Measurements from ENCODE around the gene CELSR2. TPM values are rescaled to one million over a fixed set of nuclear protein-coding genes. Genes with fewer than 3 reads are reported as not detected.

Gene CELSR2
- total and polyA plus RNA-seq, 12 donors, result 0.93 to 10.6 (median 6.2) TPM

DNA sequence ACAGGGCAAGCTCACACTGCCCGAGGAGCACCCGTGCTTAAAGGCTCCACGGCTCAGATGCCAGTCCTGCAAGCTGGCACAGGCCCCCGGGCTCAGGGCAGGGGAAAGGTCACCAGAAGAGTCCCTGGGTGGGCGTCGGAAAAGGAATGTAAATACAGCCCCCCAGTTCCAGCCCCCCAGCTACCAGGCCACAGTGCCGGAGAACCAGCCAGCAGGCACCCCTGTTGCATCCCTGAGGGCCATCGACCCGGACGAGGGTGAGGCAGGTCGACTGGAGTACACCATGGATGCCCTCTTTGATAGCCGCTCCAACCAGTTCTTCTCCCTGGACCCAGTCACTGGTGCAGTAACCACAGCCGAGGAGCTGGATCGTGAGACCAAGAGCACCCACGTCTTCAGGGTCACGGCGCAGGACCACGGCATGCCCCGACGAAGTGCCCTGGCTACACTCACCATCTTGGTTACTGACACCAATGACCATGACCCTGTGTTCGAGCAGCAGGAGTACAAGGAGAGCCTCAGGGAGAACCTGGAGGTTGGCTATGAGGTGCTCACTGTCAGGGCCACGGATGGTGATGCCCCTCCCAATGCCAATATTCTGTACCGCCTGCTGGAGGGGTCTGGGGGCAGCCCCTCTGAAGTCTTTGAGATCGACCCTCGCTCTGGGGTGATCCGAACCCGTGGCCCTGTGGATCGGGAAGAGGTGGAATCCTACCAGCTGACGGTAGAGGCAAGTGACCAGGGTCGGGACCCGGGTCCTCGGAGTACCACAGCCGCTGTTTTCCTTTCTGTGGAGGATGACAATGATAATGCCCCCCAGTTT lies 1.3 kb downstream of the CELSR2 start:
- Histone ChIP-seq H3K9me3 (no peaks in the 10 kb centered on the region), H3K27ac (no peak overlapping the region), H3K4me3 (peak overlapping the region in 7 of 10 donors; percentile 44 to 62 (median 55)), H3K27me3 (peaks cover 0 to 27% (median 8%) of the 10 kb centered on the region in 7 donors), H3K4me1 (peaks cover 10 to 39% (median 24%) of the 10 kb centered on the region in 9 donors), H3K36me3 (no peaks in the 10 kb centered on the region)
- ATAC-seq (no peak), DNase-seq (no peak)
- intact Hi-C loops (cut with DNase I), result no loop called here
- TF ChIP-seq CTCF (IDR thresholded peaks at IDR 0.05), result no peak
- 92 to 93% methylated on average over 33 of the region's 33 CpGs for WGBS, 2 donors

DNA sequence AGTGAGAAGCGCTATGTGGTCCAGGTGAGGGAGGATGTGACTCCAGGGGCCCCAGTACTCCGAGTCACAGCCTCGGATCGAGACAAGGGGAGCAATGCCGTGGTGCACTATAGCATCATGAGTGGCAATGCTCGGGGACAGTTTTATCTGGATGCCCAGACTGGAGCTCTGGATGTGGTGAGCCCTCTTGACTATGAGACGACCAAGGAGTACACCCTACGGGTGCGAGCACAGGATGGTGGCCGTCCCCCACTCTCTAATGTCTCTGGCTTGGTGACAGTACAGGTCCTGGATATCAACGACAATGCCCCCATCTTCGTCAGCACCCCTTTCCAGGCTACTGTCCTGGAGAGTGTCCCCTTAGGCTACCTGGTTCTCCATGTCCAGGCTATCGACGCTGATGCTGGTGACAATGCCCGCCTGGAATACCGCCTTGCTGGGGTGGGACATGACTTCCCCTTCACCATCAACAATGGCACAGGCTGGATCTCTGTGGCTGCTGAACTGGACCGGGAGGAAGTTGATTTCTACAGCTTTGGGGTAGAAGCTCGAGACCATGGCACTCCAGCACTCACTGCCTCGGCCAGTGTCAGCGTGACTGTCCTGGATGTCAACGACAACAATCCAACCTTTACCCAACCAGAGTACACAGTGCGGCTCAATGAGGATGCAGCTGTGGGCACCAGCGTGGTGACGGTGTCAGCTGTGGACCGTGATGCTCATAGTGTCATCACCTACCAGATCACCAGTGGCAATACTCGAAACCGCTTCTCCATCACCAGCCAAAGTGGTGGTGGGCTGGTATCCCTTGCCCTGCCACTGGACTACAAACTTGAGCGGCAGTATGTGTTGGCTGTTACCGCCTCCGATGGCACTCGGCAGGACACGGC lies 2.2 kb downstream of the CELSR2 start:
- ATAC-seq (no peak), DNase-seq (no peak)
- Histone ChIP-seq H3K27me3 (peaks cover 0 to 27% (median 8%) of the 10 kb centered on the region in 7 donors), H3K4me3 (no peak overlapping the region), H3K36me3 (no peaks in the 10 kb centered on the region), H3K27ac (no peak overlapping the region), H3K9me3 (no peaks in the 10 kb centered on the region), H3K4me1 (peaks cover 10 to 39% (median 24%) of the 10 kb centered on the region in 9 donors)
- TF ChIP-seq CTCF (IDR thresholded peaks at IDR 0.05), result no peak
- intact Hi-C loops (cut with DNase I), result no loop called here
- 95 to 96% methylated on average over 32 of the region's 32 CpGs for WGBS, 2 donors

DNA sequence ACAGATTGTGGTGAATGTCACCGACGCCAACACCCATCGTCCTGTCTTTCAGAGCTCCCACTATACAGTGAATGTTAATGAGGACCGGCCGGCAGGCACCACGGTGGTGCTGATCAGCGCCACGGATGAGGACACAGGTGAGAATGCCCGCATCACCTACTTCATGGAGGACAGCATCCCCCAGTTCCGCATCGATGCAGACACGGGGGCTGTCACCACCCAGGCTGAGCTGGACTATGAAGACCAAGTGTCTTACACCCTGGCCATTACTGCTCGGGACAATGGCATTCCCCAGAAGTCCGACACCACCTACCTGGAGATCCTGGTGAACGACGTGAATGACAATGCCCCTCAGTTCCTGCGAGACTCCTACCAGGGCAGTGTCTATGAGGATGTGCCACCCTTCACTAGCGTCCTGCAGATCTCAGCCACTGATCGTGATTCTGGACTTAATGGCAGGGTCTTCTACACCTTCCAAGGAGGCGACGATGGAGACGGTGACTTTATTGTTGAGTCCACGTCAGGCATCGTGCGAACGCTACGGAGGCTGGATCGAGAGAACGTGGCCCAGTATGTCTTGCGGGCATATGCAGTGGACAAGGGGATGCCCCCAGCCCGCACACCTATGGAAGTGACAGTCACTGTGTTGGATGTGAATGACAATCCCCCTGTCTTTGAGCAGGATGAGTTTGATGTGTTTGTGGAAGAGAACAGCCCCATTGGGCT lies 3.0 kb downstream of the CELSR2 start:
- Histone ChIP-seq H3K27me3 (peaks cover 0 to 27% (median 8%) of the 10 kb centered on the region in 7 donors), H3K9me3 (no peaks in the 10 kb centered on the region), H3K27ac (no peak overlapping the region), H3K4me1 (peaks cover 10 to 39% (median 24%) of the 10 kb centered on the region in 9 donors), H3K36me3 (no peaks in the 10 kb centered on the region), H3K4me3 (no peak overlapping the region)
- intact Hi-C loops (cut with DNase I), result no loop called here
- no peak for TF ChIP-seq CTCF (IDR thresholded peaks at IDR 0.05)
- no peak for DNase-seq
- 97% methylated on average over 31 of the region's 31 CpGs for WGBS, 2 donors
- ATAC-seq, result no peak
